Islet of Langerhans (tissue), 1 donor: ENCODE measurements around the gene ZNF497.
"Not testable (repeated sequence)": the region's sequence is repeated elsewhere in the genome, so short reads cannot be mapped to it uniquely, and the experiment has no call there.

Experiments used
- FAIRE-seq: peaks from one replicate; lab custom pipeline; 2011; peaks lifted over from hg19 to GRCh38; lab: Jason Lieb, UNC

The ZNF497 gene

DNA sequence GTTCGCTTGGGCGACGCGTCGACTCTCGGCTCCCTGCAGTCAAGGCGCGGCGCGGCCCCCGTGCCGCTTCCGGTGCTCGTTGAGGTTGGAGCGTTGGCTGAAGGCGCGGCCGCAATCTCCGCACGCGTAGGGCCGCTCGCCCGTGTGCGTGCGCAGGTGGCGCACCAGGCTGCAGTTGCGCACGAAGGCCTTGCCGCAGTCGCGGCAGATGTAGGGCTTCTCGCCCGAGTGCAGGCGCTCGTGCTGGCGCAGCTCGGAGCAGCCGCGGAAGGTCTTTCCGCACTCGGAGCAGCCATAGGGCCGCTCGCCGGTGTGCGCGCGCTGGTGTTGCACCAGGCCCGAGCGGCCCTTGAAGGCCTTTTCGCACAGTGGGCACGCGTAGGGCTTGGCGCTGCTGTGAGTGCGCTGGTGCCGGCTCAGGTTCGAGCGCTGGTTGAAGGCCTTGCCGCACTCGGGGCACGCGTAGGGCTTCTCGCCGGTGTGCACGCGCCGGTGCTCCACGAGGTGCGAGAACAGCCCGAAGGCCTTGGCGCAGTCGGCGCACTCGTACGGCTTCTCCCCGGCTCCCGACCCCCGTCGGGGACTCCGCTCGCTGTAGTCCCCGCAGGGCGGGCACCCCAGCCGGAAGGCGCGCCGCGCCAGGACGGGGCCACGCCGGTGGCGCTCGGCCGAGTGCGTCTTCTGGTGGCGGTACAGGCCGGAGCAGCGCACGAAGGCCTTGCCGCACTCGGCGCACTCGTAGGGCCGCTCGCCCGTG, 5.3 kb upstream of the ZNF497 start:
- no peak for FAIRE-seq

DNA sequence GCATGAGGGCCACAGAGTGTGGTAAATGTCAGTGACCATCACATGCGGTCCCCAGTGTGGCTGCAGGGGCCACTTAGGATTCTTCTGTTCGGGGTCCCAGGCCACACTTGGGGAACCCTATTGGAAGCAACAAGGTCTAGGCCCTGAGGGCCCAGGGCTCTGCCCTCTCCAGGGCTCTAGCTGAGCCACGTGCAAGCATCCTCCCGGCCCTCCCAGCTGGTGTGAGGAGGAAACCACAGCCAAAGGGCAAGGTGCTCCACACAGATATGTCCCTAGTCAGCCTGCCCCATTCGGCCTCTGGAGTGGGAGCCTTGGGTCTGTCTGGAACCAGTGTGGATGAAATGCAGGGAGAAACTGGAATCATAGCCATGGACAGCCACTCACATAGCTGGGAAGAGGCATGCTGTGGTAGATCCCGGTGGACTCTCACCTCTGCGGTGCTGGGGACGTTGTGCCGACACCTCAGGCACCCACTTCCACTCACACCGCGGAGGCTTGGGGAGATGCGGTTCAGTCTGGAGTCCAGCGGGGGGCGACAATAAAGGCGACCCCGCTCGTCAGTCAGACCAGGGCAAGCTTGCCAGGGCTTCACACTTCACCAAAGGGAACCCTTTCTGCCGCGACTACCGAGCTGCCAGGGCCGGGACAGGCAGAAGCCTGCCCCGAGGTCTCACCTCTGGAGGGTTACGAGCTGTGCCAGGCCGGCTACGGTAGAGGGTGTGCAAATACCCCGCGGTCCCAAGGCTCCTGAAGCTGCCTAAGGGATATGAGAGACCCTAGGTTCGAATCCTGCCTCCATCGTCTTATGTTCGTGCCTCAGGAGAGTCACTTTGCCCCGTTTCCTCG, 4.3 kb upstream of the ZNF497 start:
- FAIRE-seq, result no peak

DNA sequence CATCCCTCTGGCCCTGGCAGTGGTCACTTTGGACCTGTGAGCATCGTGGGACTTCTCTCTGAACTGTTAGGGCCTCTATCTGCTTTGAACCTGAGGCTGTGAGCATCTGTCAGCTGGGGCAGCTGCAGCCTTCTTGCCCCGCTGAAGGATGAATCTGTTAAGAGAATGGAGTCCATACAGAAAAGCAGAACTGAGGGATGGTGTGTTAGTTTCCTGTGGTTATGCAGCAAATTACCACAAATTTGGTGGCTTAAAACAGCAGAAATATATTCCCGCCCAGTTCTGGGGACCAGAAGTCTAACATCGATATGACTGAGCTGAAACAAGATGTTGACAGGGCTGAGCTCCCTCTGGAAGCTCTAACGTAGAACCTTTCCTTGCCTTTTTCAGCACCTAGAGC, 1.6 kb upstream of the ZNF497 start:
- FAIRE-seq, result no peak

DNA sequence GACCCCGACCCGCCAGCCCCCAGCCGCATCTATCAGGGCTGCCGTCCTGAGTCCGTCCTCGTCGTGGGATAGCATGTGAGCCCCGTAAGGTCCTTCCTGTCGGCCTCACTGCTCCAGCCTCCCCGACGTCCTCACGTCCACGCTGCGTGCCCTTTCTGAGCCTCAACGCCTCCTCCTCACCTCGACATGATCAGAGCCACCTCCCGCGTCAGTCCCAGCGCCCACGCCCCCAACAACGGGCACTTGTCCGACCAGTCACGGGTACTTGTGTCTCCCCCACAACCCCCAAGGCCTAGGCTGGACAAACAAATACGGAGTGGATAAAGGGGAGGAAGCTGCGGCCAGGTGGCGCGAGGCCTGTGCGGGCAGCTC, 665 bp downstream of the ZNF497 start:
- no peak for FAIRE-seq

DNA sequence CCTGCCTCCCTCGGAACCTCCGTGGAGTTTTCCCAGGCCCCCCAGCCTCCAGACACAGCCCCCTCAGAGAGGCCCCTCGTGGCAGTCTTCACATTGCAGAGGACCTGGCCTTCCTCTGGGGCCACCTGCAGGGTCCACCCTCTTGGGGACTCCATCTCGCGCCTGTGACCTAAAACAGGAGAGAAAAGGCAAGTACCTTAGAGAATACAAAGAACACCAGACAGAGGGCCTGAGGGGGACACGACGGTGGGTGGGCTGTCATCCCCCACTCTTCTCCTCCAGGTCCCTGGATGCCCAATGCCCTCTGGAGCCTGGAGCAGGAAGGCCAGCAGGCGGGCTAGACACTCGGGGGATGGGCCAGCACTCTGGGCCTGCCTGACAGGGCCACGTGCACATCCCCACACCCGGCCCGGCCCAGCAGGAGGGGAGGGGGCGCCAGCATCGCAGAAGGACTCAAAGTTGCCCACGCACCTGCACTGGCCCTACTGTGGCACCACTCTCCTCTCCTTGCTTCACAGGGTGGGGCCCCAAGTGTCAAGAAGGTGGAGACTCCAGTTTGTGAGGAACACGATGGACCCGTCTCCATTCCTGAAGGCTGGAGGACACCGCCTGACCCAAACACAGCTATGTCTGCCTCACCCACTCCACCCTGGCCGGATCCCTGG, 4.9 kb downstream of the ZNF497 start:
- FAIRE-seq, result no peak

DNA sequence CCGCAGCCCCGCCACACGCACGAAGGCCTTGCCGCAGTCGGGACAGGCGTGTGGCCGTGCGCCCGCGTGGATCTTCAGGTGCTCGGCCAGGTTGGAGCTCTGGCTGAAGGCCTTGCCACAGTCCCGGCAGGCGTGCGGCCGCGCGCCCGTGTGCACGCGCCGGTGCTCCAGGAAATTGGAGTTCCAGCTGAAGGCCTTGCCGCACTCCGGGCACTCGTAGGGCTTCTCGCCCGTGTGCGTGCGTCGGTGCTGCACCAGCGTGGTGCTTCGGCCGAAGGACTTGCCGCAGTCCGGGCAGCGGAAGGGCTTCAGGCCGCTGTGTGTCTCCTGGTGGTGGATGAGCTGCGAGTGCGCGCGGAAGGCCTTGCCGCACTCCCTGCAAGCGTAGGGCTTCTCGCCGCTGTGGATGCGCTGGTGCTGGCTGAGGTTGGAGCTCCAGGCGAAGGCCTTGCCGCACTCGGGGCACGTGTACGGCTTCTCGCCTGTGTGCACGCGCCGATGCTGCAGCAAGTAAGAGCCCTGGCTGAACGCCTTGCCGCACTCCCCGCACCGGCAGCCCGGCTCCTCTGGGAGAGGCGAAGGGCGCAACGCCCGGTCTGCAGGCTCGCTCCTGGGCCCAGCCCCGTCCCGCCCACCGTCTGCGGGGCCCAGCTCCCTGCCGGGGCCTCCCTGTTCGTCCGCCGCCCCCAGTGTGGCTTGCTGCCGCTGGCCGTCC, 5.6 kb downstream of the ZNF497 start:
- FAIRE-seq, result no peak

DNA sequence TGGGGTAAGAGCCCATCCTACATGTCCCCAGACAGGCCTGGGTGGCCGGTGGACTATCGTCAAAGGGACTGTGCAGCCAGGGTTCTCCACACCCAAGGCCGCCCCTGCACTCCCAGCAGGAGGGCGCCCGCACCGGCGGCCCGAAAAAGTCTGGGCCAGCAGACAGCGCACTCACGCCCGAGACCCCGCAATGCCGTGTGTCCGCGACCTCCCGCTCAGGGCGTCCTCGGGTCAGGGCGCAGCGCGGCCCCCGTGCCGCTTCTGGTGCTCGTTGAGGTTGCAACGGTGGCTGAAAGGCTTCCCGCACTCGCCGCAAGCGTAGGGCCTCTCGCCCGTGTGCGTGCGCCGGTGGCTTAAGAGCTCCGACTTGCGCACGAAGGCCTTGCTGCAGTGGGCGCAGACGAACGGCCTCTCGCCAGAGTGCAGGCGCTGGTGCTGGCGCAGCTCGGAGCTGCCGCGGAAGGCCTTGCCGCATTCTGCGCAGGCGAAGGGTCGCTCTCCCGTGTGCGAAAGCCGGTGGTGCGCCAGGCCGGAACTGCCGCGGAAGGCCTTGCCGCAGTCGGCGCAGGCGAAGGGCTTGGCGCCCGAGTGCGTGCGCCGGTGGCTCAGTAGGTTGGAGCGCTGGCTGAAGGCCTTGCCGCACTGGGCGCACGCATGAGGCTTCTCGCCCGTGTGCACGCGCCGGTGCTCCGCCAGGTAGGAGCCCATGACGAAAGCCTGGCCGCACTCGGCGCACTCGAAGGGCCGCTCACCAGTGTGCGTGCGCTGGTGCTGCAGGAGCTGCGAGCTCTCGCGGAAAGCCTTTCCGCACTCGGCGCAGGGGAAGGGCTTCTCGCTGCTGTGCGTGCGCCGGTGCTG, 6.4 kb downstream of the ZNF497 start:
- FAIRE-seq, result no peak

DNA sequence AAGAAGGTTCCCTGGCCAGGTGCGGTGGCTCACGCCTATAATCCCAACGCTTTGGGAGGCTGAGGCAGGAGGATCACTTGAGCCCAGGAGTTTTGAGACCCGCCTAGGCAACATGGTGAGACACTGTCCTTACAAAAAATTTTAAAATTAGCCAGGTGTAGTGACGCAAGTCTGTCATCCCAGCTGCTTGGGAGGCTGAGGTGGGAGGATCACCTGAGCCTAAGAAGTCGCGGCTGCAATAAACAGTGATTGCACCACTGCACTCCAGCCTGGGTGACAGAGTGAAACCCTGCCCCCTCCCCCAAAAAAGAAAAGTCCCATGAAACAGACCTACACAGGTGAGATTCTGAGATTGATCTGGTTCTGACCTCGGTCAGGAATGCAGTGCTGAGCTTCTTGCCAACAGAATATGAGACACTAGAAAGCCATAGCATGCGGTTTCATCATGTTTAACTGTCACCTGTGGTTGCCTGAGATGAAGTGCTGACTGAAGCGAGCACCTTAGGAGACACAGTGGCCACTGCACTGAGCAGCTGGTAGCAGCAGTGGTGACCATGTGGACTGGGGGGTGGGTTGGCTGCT, 7.2 kb downstream of the ZNF497 start:
- FAIRE-seq, result no peak

DNA sequence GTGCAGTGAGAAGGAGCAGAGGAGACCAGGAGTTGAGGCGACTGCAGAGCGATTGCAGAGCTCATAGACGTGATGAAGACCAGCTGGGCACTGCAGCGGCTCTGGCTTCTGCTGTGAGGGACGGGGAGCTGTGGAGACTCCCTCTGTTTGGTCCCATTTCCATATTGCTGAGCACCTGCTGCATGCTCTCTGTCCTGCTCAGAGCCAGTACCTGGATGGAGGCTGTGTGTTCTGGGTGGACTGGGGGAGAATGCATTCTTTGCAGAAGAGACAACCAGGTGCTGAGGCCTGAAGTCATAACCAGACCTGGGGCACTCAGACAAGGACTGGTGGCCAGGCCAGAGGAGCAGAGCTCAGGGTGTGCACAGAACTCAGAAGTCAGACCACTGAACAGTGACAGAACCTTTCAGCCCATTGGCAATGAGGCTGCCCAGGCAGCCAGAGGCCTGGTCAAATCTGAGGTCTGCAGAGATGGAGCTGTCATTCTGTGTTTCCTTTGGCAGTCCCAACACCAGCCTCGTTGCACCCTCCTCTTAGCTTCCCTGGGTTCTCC, 8.0 kb downstream of the ZNF497 start:
- FAIRE-seq, result no peak

DNA sequence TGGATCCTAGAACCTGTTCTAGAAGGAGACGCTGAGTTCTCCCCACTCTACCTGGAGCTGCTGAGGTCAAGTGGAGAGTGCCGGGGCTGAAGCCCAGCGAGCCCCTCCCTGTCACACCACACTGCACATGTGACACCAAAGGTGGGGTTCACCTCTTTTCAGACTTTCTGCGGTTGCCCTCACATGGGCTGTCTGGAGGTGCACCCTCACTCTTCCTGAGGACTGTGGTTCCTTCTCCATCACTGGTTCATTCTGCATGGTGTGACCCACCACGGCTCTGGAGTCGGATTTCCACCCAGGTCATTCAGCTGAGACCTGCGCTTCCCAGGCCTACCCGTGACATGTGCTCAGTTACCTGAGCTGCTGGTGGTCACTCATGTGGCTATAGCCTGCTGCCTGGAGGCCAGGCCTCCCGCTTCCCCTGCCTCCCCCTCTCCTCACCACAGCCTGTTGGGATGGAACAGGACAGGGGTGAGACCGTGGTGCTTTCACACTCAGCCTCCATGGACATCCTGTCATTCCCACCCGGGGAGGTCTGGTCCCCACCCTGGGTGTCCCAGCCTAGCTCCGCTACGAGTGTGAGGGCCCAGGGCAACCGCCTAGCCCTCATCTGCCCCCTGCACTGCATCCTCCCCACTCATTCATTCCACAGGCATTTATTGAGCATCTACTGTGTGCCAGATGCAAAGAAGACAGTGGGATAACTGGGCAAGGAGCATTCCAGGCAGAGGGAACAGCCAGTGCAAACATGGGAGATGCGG, 8.7 kb downstream of the ZNF497 start:
- FAIRE-seq, result no peak

DNA sequence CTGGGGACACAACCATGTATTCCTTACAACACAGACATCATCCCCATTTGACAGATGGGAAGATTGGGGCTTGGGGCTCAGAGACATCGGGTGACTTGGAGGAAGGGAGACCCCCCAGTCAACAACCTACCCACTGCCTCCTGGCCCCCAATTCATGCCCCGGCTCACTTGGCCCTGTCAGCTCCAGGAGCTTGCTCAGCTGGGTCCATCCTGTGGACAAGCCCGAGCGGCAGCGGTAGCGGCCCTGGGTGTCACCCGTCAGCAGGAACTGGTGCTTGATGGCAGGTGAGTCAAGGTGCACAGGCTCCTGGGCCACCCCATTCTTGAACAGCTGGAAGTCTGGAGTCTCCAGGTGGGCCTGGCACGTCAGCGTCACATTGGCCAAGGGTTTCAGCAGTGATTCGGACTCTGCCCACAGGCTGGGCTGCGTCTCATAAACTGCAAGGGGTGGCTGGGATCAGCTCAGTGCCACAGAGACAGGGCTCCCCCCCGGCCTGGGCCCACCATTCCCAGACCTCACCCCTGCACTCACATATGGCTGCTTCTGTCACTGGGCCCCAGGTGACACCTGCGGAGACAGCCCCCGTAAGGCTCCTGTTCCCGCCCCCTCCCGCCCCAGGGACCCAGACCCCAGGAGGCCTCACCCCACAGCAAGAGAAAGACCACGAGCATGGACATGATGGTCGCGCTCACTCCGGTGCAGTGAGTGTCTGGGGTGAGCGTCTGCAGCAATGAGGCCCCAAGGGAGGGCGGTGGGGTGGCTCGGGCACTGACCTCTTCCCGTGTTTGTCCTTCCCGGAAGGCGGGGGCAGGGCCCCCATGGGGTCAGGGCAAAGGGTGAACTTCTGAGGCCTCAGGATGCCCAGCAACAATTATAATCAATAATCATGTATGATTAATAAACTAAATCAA, 9.5 kb downstream of the ZNF497 start, which contains the start of gene A1BG:
Gene A1BG (minus strand): TSS at position 733 of the 912 bp plus-strand sequence. CDS start 55 bp downstream, at position 678.
- FAIRE-seq, result no peak

DNA sequence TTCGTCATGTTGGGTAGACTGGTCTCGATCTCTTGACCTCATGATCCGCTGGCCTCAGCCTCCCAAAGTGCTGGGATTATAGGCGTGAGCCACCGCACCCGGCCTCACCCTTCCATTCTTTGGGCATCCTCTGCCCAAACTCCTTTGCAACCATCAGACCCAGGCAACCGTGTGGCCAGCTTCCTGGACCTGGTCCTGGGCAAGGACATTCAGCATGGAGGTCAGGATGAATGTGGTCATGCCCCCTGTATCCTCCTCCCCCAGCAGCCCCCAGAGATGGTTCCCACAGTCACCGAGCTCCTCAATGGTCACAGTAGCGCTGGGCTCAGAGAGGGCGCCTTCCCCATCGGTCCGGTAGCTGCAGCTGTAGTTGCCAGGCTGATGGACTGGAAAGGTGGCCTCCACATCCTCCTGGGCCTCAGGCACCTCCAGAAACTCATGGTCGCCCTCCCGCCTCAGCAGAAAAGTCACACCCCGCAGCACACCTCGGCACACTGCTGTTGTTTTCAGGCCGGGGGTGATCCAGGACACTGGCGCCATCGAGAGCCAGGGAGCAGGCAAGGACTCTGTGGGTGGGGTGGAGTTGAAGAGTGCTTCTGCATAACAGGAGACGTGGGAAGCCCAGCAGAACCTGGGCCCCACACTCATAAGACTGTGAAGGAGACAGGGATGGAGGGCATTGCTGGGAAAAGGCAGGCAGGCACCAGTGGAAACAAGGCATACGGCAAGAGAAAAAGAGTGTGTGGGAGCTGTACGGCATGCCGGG, 10.4 kb downstream of the ZNF497 start:
- no peak for FAIRE-seq

DNA sequence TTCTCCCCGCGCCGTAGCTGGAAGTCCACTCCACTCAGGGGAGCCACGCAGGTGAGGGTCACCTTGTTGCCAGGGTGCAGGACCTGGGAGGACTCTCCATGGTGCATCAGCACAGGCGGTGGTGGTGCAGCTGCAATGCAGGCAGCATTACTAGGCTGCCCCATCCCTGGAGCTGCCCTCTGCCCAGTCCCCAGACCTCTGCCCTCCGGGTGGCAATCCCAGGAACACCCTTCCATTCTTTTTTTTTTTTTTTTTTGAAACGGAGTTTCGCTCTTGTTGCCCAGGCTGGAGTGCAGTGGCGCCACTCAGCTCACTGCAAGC, 11.0 kb downstream of the ZNF497 start:
- no peak for FAIRE-seq

DNA sequence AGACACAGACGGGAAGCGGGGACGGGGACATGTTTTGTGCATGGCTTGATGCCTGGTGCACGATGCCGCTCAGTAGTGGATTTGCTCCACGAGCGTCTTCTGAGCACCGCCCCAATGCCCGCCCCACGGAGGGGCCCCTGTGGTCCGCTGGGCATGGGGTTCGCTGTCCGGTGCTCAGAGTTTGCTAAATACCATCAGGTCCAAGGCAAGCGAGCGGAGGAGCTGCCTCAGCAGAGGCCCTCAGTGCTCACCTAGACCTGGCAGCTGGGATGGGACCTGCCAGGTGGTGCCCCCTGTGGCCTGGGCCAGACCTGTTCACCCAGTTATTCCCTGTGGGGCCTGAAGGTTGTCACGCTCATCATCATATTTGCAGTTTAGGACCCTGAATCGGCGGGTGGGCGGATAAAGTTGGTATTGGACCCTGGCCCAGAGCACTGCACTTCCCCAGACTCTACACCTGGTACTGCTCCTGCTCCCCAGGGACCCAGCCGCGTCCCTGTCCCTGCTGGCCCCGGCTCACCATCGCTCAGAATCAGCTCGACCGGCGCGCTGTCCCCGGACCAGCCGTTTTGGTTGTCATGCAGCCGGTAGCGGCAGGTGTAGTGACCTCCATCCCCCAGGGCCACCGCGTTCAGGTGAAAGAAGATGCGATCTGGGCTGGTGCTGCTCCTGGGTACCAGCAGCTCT, 11.5 kb downstream of the ZNF497 start:
- FAIRE-seq, result no peak

DNA sequence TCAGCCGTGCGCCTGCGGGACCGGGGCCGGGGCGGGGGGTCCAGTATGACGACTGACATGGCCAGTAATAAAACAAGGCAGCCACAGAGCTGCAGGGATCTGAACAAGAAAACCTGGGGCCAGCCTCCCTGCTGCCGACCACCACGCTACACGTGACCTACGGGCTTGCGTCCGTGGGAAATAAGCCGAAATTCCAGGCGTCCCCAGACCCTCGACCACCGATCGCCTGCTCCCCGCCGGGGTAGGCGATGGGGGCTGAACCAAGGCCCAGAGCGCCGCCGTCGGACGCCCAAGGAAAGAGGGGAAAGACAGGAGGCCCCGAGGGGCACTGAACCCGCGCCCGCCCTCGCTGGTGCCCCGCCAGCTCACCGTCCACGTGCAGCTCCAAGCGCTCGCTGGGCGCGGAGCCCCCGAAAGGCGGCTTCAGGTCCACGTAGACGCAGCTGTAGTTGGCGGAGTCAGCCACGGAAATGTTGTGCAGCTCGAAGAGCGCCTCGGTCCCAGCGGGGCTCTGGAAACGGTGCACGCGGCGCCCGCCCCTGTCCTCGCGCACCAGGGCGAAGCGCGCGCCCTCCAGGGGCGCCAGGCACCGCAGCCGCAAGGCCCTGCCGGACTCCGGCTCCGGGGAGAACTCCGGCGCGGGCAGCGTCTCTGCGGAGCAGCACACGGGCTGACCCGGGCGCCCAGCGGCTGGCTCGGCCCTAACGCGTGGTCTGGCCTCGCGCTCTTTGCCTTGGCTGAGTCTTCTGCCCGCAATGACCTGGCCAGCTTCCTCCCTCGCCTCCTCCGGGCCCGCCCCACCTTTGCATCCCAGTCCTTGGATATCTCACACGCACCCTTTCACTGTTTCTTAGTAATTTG, 12.3 kb downstream of the ZNF497 start:
- FAIRE-seq, result no peak

DNA sequence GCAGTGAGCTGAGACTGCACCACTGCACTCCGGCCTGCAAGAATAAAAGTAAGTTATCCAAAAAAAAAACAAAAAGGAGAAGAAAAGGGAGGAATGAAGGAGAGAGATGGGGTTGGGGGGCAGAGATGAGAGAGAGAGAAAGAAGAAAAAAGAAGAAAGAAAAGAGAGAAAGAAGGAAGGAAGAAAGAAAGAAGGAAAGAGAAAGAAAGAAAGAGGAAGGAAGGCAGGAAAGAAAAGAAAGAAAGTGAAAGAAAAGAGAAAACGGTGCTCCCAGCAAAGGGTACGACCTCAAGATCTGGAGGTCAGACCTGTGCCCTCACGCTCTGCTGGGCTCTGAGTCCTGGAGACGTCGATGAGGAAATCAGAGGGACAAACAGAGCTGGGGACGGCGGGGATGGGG, 13.0 kb downstream of the ZNF497 start:
- no peak for FAIRE-seq

DNA sequence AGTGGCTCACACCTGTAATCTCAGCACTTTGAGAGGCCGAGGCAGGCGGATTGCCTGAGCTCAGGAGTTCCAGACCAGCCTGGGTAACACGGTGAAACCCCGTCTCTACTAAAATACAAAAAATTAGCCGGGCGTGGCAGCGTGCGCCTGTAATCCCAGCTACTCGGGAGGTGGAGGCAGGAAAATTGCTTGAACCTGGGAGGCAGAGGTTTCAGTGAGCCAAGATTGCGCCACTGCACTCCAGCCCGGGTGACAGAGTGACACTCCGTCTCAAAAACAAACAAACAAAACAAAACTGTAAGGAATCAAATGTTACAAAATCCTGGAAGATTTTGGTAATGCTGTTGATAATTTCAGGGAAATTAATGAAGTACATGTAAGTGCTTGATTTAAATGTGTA, 14.5 kb downstream of the ZNF497 start:
- not testable (repeated sequence) for FAIRE-seq
